Small intestine (tissue), 7 donors: Measurements from ENCODE around the gene SLC43A3. TPM values are rescaled to one million over a fixed set of nuclear protein-coding genes. Genes with fewer than 3 reads are reported as not detected.

Experiments
- DNase-seq, 2 donors: peaks; one replicate each; pipeline versions ENCODE4 v3.0.0 to v3.0.0-alpha.2; 2013
- FAIRE-seq: peaks from 2 replicates; lab custom pipeline; 2012; peaks lifted over from hg19 to GRCh38; lab: Jason Lieb, UNC
- H3K27ac ChIP-seq, 3 donors: one replicate each; pipeline ENCODE4 v1.5.1; 2013; ENCODE audit warnings: low read length in 2 of 3, mild to moderate bottlenecking in 2 of 3, control low read depth in 1 of 3, inconsistent platforms in 1 of 3, low read depth in 1 of 3, moderate library complexity in 1 of 3
- H3K27me3 ChIP-seq, 3 donors: one replicate each; pipeline ENCODE4 v1.6.1; 2013; ENCODE audit warnings: low read length in 3 of 3, inconsistent platforms in 1 of 3; ENCODE audit not compliant: control insufficient read depth in 3 of 3, insufficient read depth in 3 of 3
- H3K36me3 ChIP-seq, 3 donors: one replicate each; pipeline ENCODE4 v1.6.1; 2013; ENCODE audit warnings: low read length in 3 of 3, inconsistent platforms in 1 of 3, low read depth in 1 of 3, mild to moderate bottlenecking in 1 of 3, moderate library complexity in 1 of 3; ENCODE audit not compliant: control insufficient read depth in 3 of 3, insufficient read depth in 2 of 3
- H3K4me1 ChIP-seq, 3 donors: one replicate each; pipeline ENCODE4 v1.6.1; 2013; ENCODE audit warnings: low read length in 2 of 3, inconsistent platforms in 1 of 3, low read depth in 1 of 3, mild to moderate bottlenecking in 1 of 3, moderate library complexity in 1 of 3; ENCODE audit not compliant: control insufficient read depth in 3 of 3, insufficient read depth in 2 of 3
- H3K4me3 ChIP-seq, 3 donors: one replicate each; pipeline ENCODE4 v1.5.1; 2013; ENCODE audit warnings: low read length in 3 of 3, control low read depth in 1 of 3, inconsistent platforms in 1 of 3, low read depth in 1 of 3, mild to moderate bottlenecking in 1 of 3, moderate library complexity in 1 of 3
- H3K9me3 ChIP-seq, 2 donors: one replicate each; pipeline ENCODE4 v1.6.1; 2013; ENCODE audit warnings: low read depth in 1 of 2, low read length in 1 of 2; ENCODE audit not compliant: control insufficient read depth in 2 of 2, insufficient read depth in 1 of 2
- WGBS, 3 donors: extraction: QIAGEN DNeasy Blood & Tissue Kit; methylation state at CpG; one replicate each; pipeline ENCODE4 v1.1.7; 2013; 5-methylcytosine and 5-hydroxymethylcytosine counted together
- polyA plus RNA-seq, 4 donors: library from polyadenylated mRNA; stranded (reverse) in 3 of 4; unstranded in 1 of 4; fragments of 200-250 nt in 3 of 4; fragments of 120-200 nt in 1 of 4; gene quantifications; one replicate each; pipeline versions ENCODE4 v1.2.1 to v1.2.3, GENCODE V29; 2013
- donor health status: healthy with polysubstance abuse.
- donor health status: control.
- donor health status: control.
- donor health status: Bipolar disorder and iron deficiency.
- donor health status: healthy.

The SLC43A3 gene
- polyA plus RNA-seq, 4 donors = 2.4 to 13.8 (median 8.3) TPM

- 89 to 94% (median 91%) methylated on average over 3 of the region's 3 CpGs for WGBS, 3 donors
- no peak overlapping the region for H3K27ac ChIP-seq
- peaks cover 0 to 37% (median 0%) of the 10 kb centered on the region in 3 donors for H3K27me3 ChIP-seq
- DNase-seq = no peak
- no peak for FAIRE-seq
- no peak overlapping the region for H3K4me3 ChIP-seq
- H3K4me1 ChIP-seq = peaks cover 3 to 6% (median 5%) of the 10 kb centered on the region in 3 donors
- H3K9me3 ChIP-seq = no peaks in the 10 kb centered on the region
- H3K36me3 ChIP-seq = no peaks in the 10 kb centered on the region
These were observed 44.6 kb upstream of the SLC43A3 start for GRCh38 chr11:57471496-57471895.

DNA sequence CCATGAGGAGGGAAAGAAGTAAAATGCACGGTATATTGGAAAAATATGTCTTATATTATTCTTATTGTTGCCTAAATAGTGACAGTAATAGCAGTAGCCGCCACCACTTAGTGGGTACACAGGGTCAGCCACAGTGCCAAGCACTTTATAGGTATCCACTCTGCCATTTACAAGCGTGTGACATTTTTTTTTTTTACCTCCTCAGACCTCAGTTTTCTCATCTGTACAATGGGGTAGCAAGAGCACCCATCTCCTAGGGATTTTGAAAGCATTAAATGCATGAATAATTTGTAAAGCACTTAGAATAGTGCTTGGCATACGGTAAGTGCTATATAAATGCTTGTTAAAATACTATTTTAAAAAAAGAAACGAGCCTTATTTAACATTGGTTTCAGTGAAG, 42.3 kb upstream of the SLC43A3 start:
- no peak overlapping the region for H3K4me3 ChIP-seq
- 79 to 83% (median 81%) methylated on average over 5 of the region's 5 CpGs for WGBS, 3 donors
- H3K27me3 ChIP-seq = peaks cover 0 to 32% (median 0%) of the 10 kb centered on the region in 3 donors
- FAIRE-seq (no peak), DNase-seq (no peak)
- H3K27ac ChIP-seq = no peak overlapping the region
- no peaks in the 10 kb centered on the region for H3K9me3 ChIP-seq
- no peaks in the 10 kb centered on the region for H3K4me1 ChIP-seq
- no peaks in the 10 kb centered on the region for H3K36me3 ChIP-seq

- DNase-seq (no peak), FAIRE-seq (no peak)
- no peak overlapping the region for H3K27ac ChIP-seq
- no peaks in the 10 kb centered on the region for H3K9me3 ChIP-seq
- no peaks in the 10 kb centered on the region for H3K4me1 ChIP-seq
- 69 to 82% (median 74%) methylated on average over 4 of the region's 4 CpGs for WGBS, 3 donors
- H3K4me3 ChIP-seq = no peak overlapping the region
- H3K27me3 ChIP-seq = peaks cover 0 to 35% (median 0%) of the 10 kb centered on the region in 3 donors
- H3K36me3 ChIP-seq = no peaks in the 10 kb centered on the region
These were observed 41.4 kb upstream of the SLC43A3 start for GRCh38 chr11:57468276-57468675.

GRCh38 chr11:57467508-57468157, 40.7 kb upstream of the SLC43A3 start:
- no peaks in the 10 kb centered on the region for H3K9me3 ChIP-seq
- WGBS, 3 donors = 65 to 80% (median 78%) methylated on average over 23 of the region's 23 CpGs
- no peak for DNase-seq
- no peak overlapping the region for H3K27ac ChIP-seq
- no peak overlapping the region for H3K4me3 ChIP-seq
- H3K4me1 ChIP-seq = no peaks in the 10 kb centered on the region
- H3K36me3 ChIP-seq = no peaks in the 10 kb centered on the region
- H3K27me3 ChIP-seq = peaks cover 0 to 42% (median 0%) of the 10 kb centered on the region in 3 donors
- FAIRE-seq = no peak

DNA sequence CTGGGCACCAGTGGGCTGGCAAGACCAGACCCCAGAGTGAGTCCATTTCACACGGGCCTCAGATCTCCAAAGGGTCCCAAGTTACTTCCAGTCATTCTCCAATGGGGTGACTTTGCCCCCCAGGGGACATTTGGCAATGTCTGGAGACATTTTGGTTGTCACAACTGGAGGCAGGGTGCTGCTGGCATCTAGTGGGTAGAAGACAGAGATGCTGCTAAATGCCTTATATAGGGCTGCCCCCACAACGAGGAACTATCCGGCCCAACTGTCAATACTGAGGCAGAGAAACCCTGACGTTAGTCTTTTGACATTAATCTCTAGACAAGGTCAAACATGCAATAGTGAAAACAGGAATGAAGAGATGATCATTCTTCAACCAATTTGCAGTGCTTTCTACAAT, 39.8 kb upstream of the SLC43A3 start:
- WGBS, 3 donors = 44 to 61% (median 54%) methylated on average over 4 of the region's 4 CpGs
- H3K9me3 ChIP-seq = no peaks in the 10 kb centered on the region
- H3K27me3 ChIP-seq = peaks cover 0 to 51% (median 0%) of the 10 kb centered on the region in 3 donors
- H3K36me3 ChIP-seq = no peaks in the 10 kb centered on the region
- H3K4me3 ChIP-seq = no peak overlapping the region
- no peak overlapping the region for H3K27ac ChIP-seq
- no peaks in the 10 kb centered on the region for H3K4me1 ChIP-seq
- DNase-seq (no peak), FAIRE-seq (no peak)

DNA sequence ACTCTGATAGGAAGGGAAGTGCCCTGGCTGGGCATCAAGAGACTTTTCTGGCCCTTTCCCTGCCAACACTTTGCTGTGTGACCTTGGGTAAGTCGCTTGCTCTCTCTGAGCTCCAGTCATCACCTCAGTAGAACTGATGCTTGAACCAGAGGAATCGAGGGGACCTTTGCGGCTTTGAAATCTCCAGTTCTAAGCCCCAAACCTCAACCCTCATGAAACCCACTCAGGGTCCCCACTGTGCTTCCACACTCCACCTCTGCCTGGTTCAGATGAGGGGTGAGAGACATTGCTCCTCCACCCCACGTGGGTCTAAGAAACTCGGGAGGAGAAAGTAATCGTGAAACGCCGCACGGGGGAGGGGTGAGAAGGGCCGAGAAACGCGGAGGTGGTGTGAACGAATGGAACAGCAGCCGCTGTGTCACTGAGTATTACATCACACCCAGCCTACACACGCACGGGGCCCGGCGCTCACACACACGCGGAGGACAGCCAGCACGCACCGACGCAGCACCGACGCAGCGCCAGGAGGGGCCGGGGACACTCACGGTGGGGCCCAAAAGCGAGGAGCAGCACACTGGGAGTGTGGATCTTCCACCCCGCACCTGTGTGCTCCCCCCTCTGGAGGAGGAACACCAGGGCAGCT, 37.7 kb upstream of the SLC43A3 start:
- Histone ChIP-seq H3K27ac (no peak overlapping the region), H3K27me3 (peaks cover 0 to 70% (median 2%) of the 10 kb centered on the region in 3 donors), H3K4me1 (peaks cover 0 to 9% (median 0%) of the 10 kb centered on the region in 3 donors), H3K9me3 (no peaks in the 10 kb centered on the region), H3K4me3 (no peak overlapping the region), H3K36me3 (no peaks in the 10 kb centered on the region)
- no peak for FAIRE-seq
- DNase-seq = no peak
- 51 to 67% (median 60%) methylated on average over 27 to 30 of the region's 30 CpGs for WGBS, 3 donors

DNA sequence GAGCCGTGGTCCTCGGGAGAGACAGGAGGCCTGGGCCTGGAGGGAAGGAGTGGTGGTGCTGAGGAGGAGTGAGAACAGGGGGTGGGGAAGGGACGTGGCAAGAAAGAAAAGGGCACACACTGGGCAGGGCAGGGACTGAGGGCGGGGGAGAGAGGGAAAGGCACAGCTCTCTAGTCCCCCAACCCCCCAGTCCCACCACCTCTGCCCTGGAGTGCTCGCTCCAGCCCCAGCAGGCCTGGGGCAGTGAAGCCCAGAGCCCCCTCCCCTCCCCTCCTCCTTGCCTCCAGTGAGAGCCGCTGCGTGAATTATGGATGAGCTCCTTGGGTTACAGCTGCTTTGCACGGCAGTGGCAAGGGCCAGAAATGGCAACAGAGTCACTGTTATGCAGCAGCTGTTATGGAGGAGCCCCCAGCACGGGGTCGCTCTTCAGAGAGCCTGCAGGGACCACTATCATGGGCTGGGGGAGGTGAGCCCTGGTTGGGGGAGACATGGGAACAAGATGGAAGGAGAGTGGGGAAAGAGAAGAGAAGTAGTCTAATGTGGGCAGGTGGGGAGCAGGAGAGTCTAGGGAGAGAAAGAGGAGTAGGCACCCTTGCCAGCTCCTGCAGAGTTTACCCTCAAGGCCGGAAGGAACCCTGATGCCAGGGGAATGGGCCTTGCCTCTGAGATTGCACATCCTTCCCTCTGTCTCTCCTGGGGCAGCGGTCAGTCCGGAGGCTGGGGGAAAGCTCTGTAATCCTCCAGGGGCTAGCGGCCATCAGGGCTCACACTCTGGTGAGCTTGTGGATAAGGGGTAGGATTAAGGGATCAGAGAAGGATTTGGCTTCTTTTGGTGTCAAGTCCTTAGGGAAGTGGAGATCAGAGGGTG, 37.0 kb upstream of the SLC43A3 start:
- FAIRE-seq = no peak
- H3K27me3 ChIP-seq = peaks cover 0 to 74% (median 8%) of the 10 kb centered on the region in 3 donors

GRCh38 chr11:57462597-57462996, 35.7 kb upstream of the SLC43A3 start:
- Histone ChIP-seq H3K27me3 (peaks cover 0 to 81% (median 9%) of the 10 kb centered on the region in 3 donors), H3K36me3 (no peaks in the 10 kb centered on the region), H3K4me1 (peaks cover 0 to 23% (median 4%) of the 10 kb centered on the region in 3 donors), H3K4me3 (no peak overlapping the region), H3K27ac (no peak overlapping the region), H3K9me3 (no peaks in the 10 kb centered on the region)
- WGBS, 3 donors = 75 to 85% (median 83%) methylated on average over 3 of the region's 3 CpGs
- no peak for FAIRE-seq
- DNase-seq = no peak

More for the DNA sequence above, 37.0 kb upstream of the SLC43A3 start:
- Histone ChIP-seq H3K27ac (no peak overlapping the region), H3K36me3 (no peaks in the 10 kb centered on the region), H3K9me3 (no peaks in the 10 kb centered on the region), H3K4me3 (no peak overlapping the region), H3K4me1 (peaks cover 0 to 13% (median 0%) of the 10 kb centered on the region in 3 donors)
- WGBS, 3 donors = 76 to 79% (median 79%) methylated on average over 12 to 14 of the region's 14 CpGs
- DNase-seq = no peak
